B cell (primary cell): Measurements from ENCODE around the gene AIG1. TPM values are rescaled to one million over a fixed set of nuclear protein-coding genes. Genes with fewer than 3 reads are reported as not detected.
A peak's percentile ranks its signal among the peaks of the same experiment; 100 is the strongest.

Experiments used
- ATAC-seq: fragments of 200-7000 bp; cut with Tn5 transposase; one replicate; pipeline ENCODE4 v1.10.0; 2021; ENCODE audit warnings: low read depth, mild to moderate bottlenecking, moderate number of reproducible peaks, moderate library complexity
- CTCF ChIA-PET: fragments of 350-600 bp; sonication (Branson Sonifier 250); formaldehyde crosslinking; loops from one replicate; lab custom pipeline; 2021; ENCODE audit warnings: antibody characterized with exemption, inconsistent platforms; lab: Charles Lee
- POLR2A ChIA-PET: fragments of 350-600 bp; sonication (Branson Sonifier 250); formaldehyde crosslinking; loops from one replicate; lab custom pipeline; 2021; ENCODE audit warnings: antibody characterized with exemption; lab: Charles Lee
- DNase-seq: peaks from one replicate; pipeline ENCODE4 v3.0.0; 2013
- H2AFZ ChIP-seq: 2 replicates; pipeline ENCODE4 v1.6.1; 2012; ENCODE audit warnings: mild to moderate bottlenecking, low read depth, low read length; ENCODE audit not compliant: insufficient read depth, poor library complexity, severe bottlenecking
- H3K27ac ChIP-seq, 2 donors: 1 replicate in 1 of 2; 2 replicates in 1 of 2; pipeline ENCODE4 v1.5.1; 2012 to 2013; ENCODE audit warnings: low read length in 2 of 2, mild to moderate bottlenecking in 2 of 2, moderate library complexity in 1 of 2
- H3K27me3 ChIP-seq, 4 experiments: fragments of 200-600 bp in 1 of 4; sonication (generic) in 1 of 4; replicated peaks in 1 of 4; 1 replicate in 2 of 4; 2 replicates in 2 of 4; pipeline versions ENCODE4 v1.6.1 to v1.7.0; 2013 to 2016; ENCODE audit warnings: low read length in 3 of 4, mild to moderate bottlenecking in 2 of 4, mixed read lengths in 1 of 4, moderate library complexity in 1 of 4; ENCODE audit not compliant: insufficient read depth in 4 of 4, control insufficient read depth in 3 of 4; ENCODE audit errors: control extremely low read depth in 1 of 4
- H3K36me3 ChIP-seq, 2 experiments: replicated peaks in 1 of 2; 1 replicate in 1 of 2; 2 replicates in 1 of 2; pipeline versions ENCODE4 v1.6.1 to v1.7.1; 2013; ENCODE audit warnings: low read length in 1 of 2; ENCODE audit not compliant: insufficient read depth in 2 of 2, control insufficient read depth in 1 of 2; ENCODE audit errors: control extremely low read depth in 1 of 2, extremely low read depth in 1 of 2
- H3K4me1 ChIP-seq, 2 donors: fragments of 200-600 bp in 1 of 2; sonication (generic) in 1 of 2; 1 replicate in 1 of 2; 2 replicates in 1 of 2; pipeline versions ENCODE4 v1.5.1 to v1.6.1; 2013 to 2017; ENCODE audit warnings: low read length in 2 of 2; ENCODE audit not compliant: control insufficient read depth in 2 of 2, insufficient read depth in 2 of 2
- H3K4me2 ChIP-seq: replicated peaks from 2 replicates; pipeline ENCODE3; 2012; ENCODE audit warnings: mild to moderate bottlenecking, low read depth, low read length; ENCODE audit not compliant: poor library complexity, severe bottlenecking
- H3K4me3 ChIP-seq, 5 experiments: fragments of 200-600 bp in 1 of 5; sonication (generic) in 1 of 5; 1 replicate in 3 of 5; 2 replicates in 2 of 5; pipeline versions ENCODE4 v1.5.1 to v1.7.0; 2011 to 2016; ENCODE audit warnings: low read length in 4 of 5, mild to moderate bottlenecking in 4 of 5, low read depth in 2 of 5, control low read depth in 1 of 5, moderate library complexity in 1 of 5; ENCODE audit not compliant: insufficient read depth in 1 of 5; ENCODE audit errors: control extremely low read depth in 1 of 5, extremely low read depth in 1 of 5
- H3K79me2 ChIP-seq: fragments of 200-600 bp; sonication (generic); one replicate; pipeline ENCODE4 v1.6.0; 2016; ENCODE audit warnings: low read length; ENCODE audit not compliant: control insufficient read depth, insufficient read depth
- H3K9ac ChIP-seq: fragments of 200-600 bp; sonication (generic); 2 replicates; pipeline ENCODE4 v1.6.1; 2017; ENCODE audit warnings: mild to moderate bottlenecking, low read length, moderate library complexity
- H3K9me3 ChIP-seq, 3 donors: one replicate each; pipeline versions ENCODE4 v1.6.1 to v1.7.1; 2013; ENCODE audit warnings: low read length in 2 of 3; ENCODE audit not compliant: control insufficient read depth in 2 of 3, insufficient read depth in 1 of 3; ENCODE audit errors: control extremely low read depth in 1 of 3
- H4K20me1 ChIP-seq: 2 replicates; pipeline ENCODE4 v1.6.0; 2012; ENCODE audit warnings: mild to moderate bottlenecking, low read length; ENCODE audit not compliant: insufficient read depth, control insufficient read depth, poor library complexity, severe bottlenecking
- H3K27ac Mint-ChIP-seq: one replicate; pipeline ENCODE4 v1.8.0; 2021; ENCODE audit warnings: mixed read lengths
- H3K27me3 Mint-ChIP-seq: one replicate; pipeline ENCODE4 v1.8.0; 2021; ENCODE audit warnings: mixed read lengths
- H3K4me1 Mint-ChIP-seq: one replicate; pipeline ENCODE4 v1.8.0; 2021; ENCODE audit warnings: mixed read lengths
- H3K4me3 Mint-ChIP-seq: one replicate; pipeline ENCODE4 v1.8.0; 2021; ENCODE audit warnings: mixed read lengths
- H3K9me3 Mint-ChIP-seq: one replicate; pipeline ENCODE4 v1.8.0; 2022; ENCODE audit warnings: mixed read lengths; ENCODE audit not compliant: insufficient read depth
- EZH2 ChIP-seq: IDR thresholded peaks from 2 replicates; pipeline ENCODE4 v1.6.1; 2012; ENCODE audit warnings: borderline replicate concordance, low read depth, mild to moderate bottlenecking, moderate library complexity, low read length; ENCODE audit not compliant: insufficient read depth, poor library complexity, severe bottlenecking
- WGBS: methylation state at CpG from one replicate; pipeline ENCODE4 v1.1.5; 2013; ENCODE audit warnings: missing lambda C conversion rate; ENCODE audit not compliant: insufficient coverage; 5-methylcytosine and 5-hydroxymethylcytosine counted together
- intact Hi-C: fragments of 100-400 bp; cut with micrococcal nuclease; formaldehyde crosslinking; loops from one replicate; pipeline ENCODE4 v1.10.0; 2022
- polyA plus RNA-seq: library from polyadenylated mRNA; depleted of rRNA; stranded (reverse); fragments of >200 nt; gene quantifications from 2 replicates; pipeline ENCODE4 v1.2.3, GENCODE V29; 2012
- total RNA-seq, 2 donors: library from RNA; stranded (reverse); fragments of 120-200 nt in 1 of 2; gene quantifications; 1 replicate in 1 of 2; 2 replicates in 1 of 2; pipeline versions ENCODE4 v1.2.3 to v1.2.4, GENCODE V29; 2013 to 2022
- TF ChIP-seq, protein P1 (sequence below): fragments of 200-600 bp; IDR thresholded peaks from one replicate; pipeline ENCODE4 v1.8.0; 2022; ENCODE audit warnings: antibody characterized with exemption, mild to moderate bottlenecking

Gene AIG1
- total and polyA plus RNA-seq, 2 donors (not counting 1 experiment from before 2014, with no cell fraction given): 7.0 to 9.0 TPM

DNA sequence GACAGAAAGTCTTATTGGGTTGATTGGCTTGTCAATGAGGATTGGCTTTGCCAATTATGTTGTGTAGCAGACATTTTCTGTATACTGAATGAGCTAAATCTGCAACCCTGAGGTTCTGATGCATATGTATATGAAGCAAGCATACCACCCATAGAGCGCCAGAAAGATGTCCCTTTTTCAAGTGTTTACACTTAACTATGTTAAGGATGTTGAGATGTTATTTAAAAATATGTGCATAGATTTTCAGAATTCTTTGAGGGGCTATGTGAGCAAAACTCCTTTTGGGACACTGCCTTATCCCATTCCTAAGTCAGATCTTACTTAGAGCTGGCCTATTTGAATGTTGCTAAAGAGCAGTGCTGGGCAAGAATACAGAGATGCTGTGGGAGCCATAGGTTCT, 1.9 kb downstream of the AIG1 start:
- H3K9me3 Mint-ChIP-seq: no peaks in the 10 kb centered on the region
- Histone ChIP-seq H3K9me3 (no peaks in the 10 kb centered on the region), H3K27me3 (no peaks in the 10 kb centered on the region), H3K4me2 (no peak overlapping the region), H3K36me3 (no peaks in the 10 kb centered on the region), H3K27ac (peak overlapping the region in 1 of 2 donors; percentile 0), H3K79me2 (no peaks in the 10 kb centered on the region), H2AFZ (no peak overlapping the region), H3K9ac (no peak overlapping the region), H4K20me1 (no peaks in the 10 kb centered on the region), H3K4me1 (peaks cover 13 to 16% of the 10 kb centered on the region in 2 donors), H3K4me3 (no peak overlapping the region)
- TF ChIP-seq, protein P1, sequence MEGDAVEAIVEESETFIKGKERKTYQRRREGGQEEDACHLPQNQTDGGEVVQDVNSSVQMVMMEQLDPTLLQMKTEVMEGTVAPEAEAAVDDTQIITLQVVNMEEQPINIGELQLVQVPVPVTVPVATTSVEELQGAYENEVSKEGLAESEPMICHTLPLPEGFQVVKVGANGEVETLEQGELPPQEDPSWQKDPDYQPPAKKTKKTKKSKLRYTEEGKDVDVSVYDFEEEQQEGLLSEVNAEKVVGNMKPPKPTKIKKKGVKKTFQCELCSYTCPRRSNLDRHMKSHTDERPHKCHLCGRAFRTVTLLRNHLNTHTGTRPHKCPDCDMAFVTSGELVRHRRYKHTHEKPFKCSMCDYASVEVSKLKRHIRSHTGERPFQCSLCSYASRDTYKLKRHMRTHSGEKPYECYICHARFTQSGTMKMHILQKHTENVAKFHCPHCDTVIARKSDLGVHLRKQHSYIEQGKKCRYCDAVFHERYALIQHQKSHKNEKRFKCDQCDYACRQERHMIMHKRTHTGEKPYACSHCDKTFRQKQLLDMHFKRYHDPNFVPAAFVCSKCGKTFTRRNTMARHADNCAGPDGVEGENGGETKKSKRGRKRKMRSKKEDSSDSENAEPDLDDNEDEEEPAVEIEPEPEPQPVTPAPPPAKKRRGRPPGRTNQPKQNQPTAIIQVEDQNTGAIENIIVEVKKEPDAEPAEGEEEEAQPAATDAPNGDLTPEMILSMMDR: no peak
- no peak for TF ChIP-seq EZH2
- ATAC-seq: no peak
- peak overlapping the region; percentile 39 for H3K27ac Mint-ChIP-seq
- CTCF ChIA-PET: no interaction called here
- DNase-seq: no peak
- intact Hi-C loops: loop anchor here (5.0 kb wide), 1 partner anchor 35 kb away; no protein-coding TSS in a partner anchor
- peaks cover 24% of the 10 kb centered on the region for H3K4me1 Mint-ChIP-seq
- H3K4me3 Mint-ChIP-seq: peak overlapping the region; percentile 52
- POLR2A ChIA-PET: no interaction called here
- no peaks in the 10 kb centered on the region for H3K27me3 Mint-ChIP-seq
- no CpG with 5 or more reads among the region's 1 CpG for WGBS

DNA sequence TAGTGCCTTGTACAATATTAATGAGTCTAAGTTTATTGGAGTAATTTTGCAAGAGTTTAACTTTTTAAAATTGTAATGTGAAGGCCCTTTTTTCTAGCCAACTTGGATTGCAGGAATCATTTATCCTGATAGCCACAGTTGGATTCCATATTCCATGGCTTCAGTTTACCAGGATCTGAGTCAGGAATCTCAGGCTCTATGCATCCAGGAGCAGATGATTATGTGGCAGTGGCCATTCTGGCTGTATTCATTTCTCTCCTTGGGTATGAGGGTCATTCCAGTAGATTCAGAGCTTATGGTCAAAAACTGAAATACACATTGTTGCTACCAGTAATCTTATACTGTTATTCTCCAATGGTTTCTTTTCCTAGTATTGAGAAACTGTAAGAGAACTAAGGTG, 2.9 kb downstream of the AIG1 start:
- TF ChIP-seq, protein P1: no peak
- no peak for TF ChIP-seq EZH2
- ChIA-PET POLR2A (no interaction called here), CTCF (no interaction called here)
- H3K27me3 ChIP-seq: no peaks in the 10 kb centered on the region
- intact Hi-C loops: loop anchor here (5.0 kb wide), 1 partner anchor 34 kb away; no protein-coding TSS in a partner anchor
- no peak overlapping the region for H3K4me3 Mint-ChIP-seq
- peaks cover 13 to 16% of the 10 kb centered on the region in 2 donors for H3K4me1 ChIP-seq
- no peak for DNase-seq
- H3K27ac Mint-ChIP-seq: no peak overlapping the region
- H3K36me3 ChIP-seq: no peaks in the 10 kb centered on the region
- ATAC-seq: no peak
- H3K4me1 Mint-ChIP-seq: peaks cover 24% of the 10 kb centered on the region
- no peak overlapping the region for H3K27ac ChIP-seq
- H4K20me1 ChIP-seq: no peaks in the 10 kb centered on the region
- no peaks in the 10 kb centered on the region for H3K9me3 Mint-ChIP-seq
- H2AFZ ChIP-seq: no peak overlapping the region
- H3K27me3 Mint-ChIP-seq: no peaks in the 10 kb centered on the region
- no peaks in the 10 kb centered on the region for H3K9me3 ChIP-seq
- H3K4me3 ChIP-seq: no peak overlapping the region
- no peak overlapping the region for H3K4me2 ChIP-seq
- H3K9ac ChIP-seq: no peak overlapping the region
- H3K79me2 ChIP-seq: no peaks in the 10 kb centered on the region
